GM10266 (cell line): Measurements from ENCODE around the gene DNPEP.

Experiments used
- DNase-seq: peaks from one replicate; pipeline ENCODE4 v3.0.0; 2012; ENCODE audit errors: extremely low spot score
- TF ChIP-seq, protein P1 (sequence below): IDR thresholded peaks from 2 replicates; pipeline ENCODE4 v1.5.1; 2012; ENCODE audit warnings: mild to moderate bottlenecking, low read depth; ENCODE audit not compliant: control insufficient read depth, insufficient read depth; ENCODE audit errors: missing control alignments

The DNPEP gene

DNA sequence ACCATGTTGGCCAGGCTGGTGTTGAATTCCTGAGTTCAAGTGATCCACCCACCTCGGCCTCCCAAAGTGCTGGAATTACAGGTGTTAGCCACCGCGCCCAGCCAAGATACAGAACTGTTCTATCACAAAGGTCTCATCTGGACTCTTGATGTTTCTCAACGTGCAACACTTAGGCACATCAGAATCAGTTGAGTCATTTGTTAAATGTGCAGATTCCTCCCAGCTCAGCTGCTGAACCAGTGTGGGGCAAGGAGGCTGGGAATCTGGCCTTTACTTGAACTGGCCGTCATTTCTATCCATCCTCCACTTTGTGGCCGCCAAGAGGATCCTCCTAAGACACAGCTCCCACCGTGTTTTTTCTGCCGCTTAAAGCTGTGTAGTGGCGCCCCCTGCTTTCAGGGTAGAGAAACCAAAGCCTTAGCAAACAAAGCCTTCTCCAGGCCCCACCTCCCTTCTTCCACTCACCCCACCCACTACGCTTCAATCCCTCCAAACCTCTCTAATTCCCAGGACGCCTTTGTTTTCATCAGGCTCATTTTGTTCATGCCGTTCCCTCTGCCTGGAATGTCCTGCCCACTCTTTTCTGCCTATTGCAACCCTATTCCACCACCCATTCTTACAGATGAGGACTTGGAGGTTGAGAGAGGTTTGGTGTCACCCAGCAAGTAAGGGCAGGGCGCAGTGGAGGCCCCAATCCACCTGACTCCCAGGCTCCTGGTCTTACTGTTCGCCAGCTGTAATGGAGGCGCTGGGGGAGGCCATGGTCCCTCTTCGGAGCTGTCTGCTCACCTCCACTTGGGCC is 46.2 kb upstream of the DNPEP start:
- TF ChIP-seq, protein P1, sequence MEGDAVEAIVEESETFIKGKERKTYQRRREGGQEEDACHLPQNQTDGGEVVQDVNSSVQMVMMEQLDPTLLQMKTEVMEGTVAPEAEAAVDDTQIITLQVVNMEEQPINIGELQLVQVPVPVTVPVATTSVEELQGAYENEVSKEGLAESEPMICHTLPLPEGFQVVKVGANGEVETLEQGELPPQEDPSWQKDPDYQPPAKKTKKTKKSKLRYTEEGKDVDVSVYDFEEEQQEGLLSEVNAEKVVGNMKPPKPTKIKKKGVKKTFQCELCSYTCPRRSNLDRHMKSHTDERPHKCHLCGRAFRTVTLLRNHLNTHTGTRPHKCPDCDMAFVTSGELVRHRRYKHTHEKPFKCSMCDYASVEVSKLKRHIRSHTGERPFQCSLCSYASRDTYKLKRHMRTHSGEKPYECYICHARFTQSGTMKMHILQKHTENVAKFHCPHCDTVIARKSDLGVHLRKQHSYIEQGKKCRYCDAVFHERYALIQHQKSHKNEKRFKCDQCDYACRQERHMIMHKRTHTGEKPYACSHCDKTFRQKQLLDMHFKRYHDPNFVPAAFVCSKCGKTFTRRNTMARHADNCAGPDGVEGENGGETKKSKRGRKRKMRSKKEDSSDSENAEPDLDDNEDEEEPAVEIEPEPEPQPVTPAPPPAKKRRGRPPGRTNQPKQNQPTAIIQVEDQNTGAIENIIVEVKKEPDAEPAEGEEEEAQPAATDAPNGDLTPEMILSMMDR = peak; percentile 38
- no peak for DNase-seq

DNA sequence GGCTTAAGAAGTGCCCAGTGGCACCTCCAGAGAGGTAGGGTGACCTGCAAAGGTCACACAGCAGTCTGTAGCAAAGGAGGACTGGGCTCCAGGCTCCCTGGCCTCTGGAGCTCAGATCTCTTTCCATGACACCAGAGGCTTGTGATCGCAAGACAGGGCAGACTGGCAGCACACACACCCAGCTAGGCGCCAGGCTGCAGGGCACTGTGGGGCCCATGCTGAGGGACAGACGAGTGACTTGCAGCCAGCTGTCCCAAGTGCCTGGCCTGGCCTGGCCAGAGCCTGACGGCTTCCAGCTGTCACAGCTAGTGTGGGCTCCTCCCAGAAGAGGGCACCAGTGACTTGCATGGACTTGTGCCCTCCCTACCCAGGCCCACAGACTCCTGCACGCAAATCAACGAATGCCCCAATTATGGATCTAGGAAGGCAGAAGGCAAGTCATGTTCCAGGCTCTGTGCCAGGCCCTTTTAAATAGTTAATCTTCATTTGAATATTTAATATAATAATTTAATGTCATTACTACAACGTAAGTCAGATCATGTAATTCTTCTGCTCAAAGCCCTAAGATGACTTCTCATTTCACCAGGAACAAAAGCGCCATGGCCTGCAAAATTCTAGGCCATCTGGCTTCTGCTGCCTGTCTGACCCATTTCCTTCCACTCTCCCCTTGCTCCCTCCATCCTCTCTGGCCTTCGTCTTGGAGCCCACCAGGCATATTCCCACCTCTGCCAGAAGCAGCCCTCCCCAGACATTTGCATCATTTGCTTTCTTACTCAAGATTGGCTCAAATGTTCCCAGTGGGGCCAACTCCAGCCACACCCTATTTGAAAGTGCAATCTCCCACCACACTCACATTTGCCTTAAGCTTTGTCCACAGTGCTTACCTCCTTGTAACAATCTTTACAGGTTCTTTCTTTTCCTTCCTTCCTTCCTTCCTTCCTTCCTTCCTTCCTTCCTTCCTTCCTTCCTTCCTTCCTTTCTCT is 43.2 kb upstream of the DNPEP start:
- TF ChIP-seq, protein P1 = peak; percentile 23
- no peak for DNase-seq

DNA sequence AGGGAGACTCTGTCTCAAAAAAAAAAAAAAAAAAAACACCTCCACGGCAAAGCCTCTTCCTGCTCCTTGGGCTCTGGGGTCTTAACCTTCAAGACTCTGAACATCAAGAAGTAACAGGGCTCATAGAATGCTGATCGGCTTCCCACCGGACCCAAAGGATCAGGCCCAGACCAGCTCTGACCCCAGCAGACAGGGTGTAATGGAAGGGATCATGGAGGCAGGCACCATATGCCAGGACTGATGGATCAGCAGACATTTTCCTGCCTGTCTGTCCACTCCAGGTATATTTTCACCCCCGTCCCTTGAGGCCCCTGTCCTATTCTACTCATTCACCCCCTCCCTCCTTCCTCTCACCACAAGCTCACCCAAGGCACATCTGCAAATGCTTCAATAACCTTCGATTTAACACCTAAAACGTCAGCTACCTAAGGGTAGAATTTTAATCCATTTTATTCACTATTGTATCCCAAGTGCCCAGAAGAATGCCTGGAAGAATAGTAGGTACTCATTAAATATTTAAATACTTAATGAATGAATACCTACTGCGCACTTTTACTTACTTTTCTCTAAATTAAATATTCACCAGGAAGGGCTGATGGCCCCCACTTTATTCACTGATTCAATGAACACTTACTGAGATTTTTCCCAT is 42.4 kb upstream of the DNPEP start:
- TF ChIP-seq, protein P1 = no peak
- no peak for DNase-seq

DNA sequence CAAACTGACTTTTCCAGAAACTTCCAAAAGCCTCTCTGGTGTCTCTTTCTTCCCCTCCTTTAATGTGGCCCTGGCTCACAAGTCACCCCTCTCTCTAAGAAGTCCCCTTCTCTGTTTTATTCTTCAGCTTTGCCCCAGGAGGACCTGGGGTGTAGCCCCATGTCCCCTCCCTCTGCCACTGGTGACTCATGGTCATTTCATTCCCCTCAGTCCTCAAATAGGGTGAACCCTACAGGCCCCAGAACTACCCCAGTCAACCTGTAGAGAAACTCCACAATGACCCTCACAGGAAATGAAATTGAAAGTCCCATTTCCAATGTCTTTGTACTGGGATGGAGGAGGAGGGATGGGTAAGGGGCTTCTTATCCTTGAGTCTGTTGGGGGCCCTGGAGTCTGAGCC is 40.8 kb upstream of the DNPEP start:
- DNase-seq = no peak
- TF ChIP-seq, protein P1 = no peak

DNA sequence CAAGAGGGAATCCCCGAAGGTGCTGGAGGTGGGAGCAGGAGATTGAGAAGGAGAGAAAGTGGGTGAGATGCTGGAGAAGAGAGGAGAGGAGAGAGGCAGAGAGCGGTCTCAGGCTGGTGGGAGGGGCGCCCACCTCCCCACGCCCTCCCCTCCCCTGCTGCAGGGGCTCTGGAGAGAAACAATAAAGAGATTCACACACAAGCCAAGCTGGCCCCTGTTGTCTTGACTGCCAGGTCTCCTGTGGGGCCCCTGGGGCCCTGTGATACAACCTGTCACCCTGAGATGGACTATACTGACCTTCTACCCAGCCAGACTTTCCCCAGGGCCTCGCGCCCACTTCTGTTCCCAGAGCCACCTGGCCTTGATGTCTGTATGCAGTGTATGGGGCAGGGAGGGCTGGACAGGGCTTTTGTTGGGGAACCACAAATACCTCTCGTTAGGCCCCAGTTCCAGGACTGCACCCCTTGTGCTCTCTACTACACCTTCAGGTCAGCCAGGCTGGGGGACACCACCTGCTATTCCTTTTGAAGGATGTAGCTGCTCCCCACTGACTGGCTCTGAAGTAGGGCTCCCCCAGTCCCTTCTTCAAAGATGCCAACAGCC is 38.9 kb upstream of the DNPEP start:
- TF ChIP-seq, protein P1 = no peak
- no peak for DNase-seq

DNA sequence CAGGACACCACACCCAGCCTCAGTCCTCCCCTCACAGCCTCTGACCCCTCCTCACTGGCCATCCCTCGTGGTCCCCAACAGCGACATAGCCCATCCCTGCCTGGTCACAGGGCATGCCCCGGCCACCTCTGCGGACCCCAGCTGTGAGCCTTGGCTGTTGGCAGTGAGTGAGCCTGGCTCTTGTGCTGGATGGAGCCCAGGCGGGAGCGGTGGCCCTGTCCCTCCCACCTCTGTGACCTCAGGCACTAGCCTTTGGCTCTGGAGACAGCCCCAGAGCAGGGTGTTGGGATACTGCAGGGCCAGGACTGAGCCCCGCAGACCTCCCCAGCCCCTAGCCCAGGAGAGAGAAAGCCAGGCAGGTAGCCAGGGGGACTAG is 38.3 kb upstream of the DNPEP start:
- TF ChIP-seq, protein P1 = no peak
- DNase-seq = no peak
